ENCODE measurements around the gene SCAMP4.
A peak's percentile ranks its signal among the peaks of the same experiment; 100 is the strongest.

SCAMP4 gene

GRCh38 chr19:1924320-1924961 is 19.2 kb downstream of the SCAMP4 start:
- no peak for TF ChIP-seq CTCF (IDR thresholded peaks at IDR 0.05; ENCODE audit: low read depth, low read length, missing control alignments)
- no peak overlapping the region for H3K4me3 ChIP-seq (ENCODE audit: low read depth, low read length)
- in situ Hi-C loops (cut with HindIII; ENCODE audit: low sequenced_read_pairs) = no loop called here
- DNase-seq (ENCODE audit: low read depth) = no peak

GRCh38 chr19:1925544-1925943 is 20.3 kb downstream of the SCAMP4 start:
- in situ Hi-C loops (cut with HindIII; ENCODE audit: low sequenced_read_pairs) = no loop called here
- TF ChIP-seq CTCF (IDR thresholded peaks at IDR 0.05; ENCODE audit: low read depth, low read length, missing control alignments) = no peak
- no peak for DNase-seq (ENCODE audit: low read depth)
- H3K4me3 ChIP-seq (ENCODE audit: low read depth, low read length) = no peak overlapping the region

- no peak for DNase-seq (ENCODE audit: low read depth)
- peak; percentile 77 for TF ChIP-seq CTCF (IDR thresholded peaks at IDR 0.05; ENCODE audit: low read depth, low read length, missing control alignments)
- in situ Hi-C loops (cut with HindIII; ENCODE audit: low sequenced_read_pairs) = no loop called here
- peak overlapping the region; percentile 32 for H3K4me3 ChIP-seq (ENCODE audit: low read depth, low read length)
Measured at GRCh38 chr19:1929021-1929742, 24.0 kb downstream of the SCAMP4 start.

GRCh38 chr19:1931445-1931844 is 26.2 kb downstream of the SCAMP4 start:
- H3K4me3 ChIP-seq (ENCODE audit: low read depth, low read length) = no peak overlapping the region
- in situ Hi-C loops (cut with HindIII; ENCODE audit: low sequenced_read_pairs) = no loop called here
- no peak for TF ChIP-seq CTCF (IDR thresholded peaks at IDR 0.05; ENCODE audit: low read depth, low read length, missing control alignments)
- no peak for DNase-seq (ENCODE audit: low read depth)

- no peak for DNase-seq (ENCODE audit: low read depth)
- in situ Hi-C loops (cut with HindIII; ENCODE audit: low sequenced_read_pairs) = no loop called here
- no peak for TF ChIP-seq CTCF (IDR thresholded peaks at IDR 0.05; ENCODE audit: low read depth, low read length, missing control alignments)
- no peak overlapping the region for H3K4me3 ChIP-seq (ENCODE audit: low read depth, low read length)
Measured at GRCh38 chr19:1932395-1932794, 27.2 kb downstream of the SCAMP4 start.

- no peak for DNase-seq (ENCODE audit: low read depth)
- no peak overlapping the region for H3K4me3 ChIP-seq (ENCODE audit: low read depth, low read length)
- no peak for TF ChIP-seq CTCF (IDR thresholded peaks at IDR 0.05; ENCODE audit: low read depth, low read length, missing control alignments)
- in situ Hi-C loops (cut with HindIII; ENCODE audit: low sequenced_read_pairs) = no loop called here
Measured at GRCh38 chr19:1933244-1933643, 28.0 kb downstream of the SCAMP4 start.

All from astrocyte of the cerebellum (primary cell).